ENCODE data around the gene GK.

- TF ChIP-seq POLR2A (IDR thresholded peaks at IDR 0.05): no peak
- TF ChIP-seq, protein P1, sequence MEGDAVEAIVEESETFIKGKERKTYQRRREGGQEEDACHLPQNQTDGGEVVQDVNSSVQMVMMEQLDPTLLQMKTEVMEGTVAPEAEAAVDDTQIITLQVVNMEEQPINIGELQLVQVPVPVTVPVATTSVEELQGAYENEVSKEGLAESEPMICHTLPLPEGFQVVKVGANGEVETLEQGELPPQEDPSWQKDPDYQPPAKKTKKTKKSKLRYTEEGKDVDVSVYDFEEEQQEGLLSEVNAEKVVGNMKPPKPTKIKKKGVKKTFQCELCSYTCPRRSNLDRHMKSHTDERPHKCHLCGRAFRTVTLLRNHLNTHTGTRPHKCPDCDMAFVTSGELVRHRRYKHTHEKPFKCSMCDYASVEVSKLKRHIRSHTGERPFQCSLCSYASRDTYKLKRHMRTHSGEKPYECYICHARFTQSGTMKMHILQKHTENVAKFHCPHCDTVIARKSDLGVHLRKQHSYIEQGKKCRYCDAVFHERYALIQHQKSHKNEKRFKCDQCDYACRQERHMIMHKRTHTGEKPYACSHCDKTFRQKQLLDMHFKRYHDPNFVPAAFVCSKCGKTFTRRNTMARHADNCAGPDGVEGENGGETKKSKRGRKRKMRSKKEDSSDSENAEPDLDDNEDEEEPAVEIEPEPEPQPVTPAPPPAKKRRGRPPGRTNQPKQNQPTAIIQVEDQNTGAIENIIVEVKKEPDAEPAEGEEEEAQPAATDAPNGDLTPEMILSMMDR (IDR thresholded peaks at IDR 0.05): no peak
These were observed 81.6 kb downstream of the GK start for GRCh38 chrX:30734782-30735181.

All from testis (tissue), 2 donors.